Measurements from ENCODE around the gene EVC. TPM values are rescaled to one million over a fixed set of nuclear protein-coding genes. Genes with fewer than 3 reads are reported as not detected.

EVC gene
- total and polyA plus RNA-seq, 4 donors = 2.9 to 40.8 (median 13.6) TPM

- WGBS, 2 donors = 94 to 95% methylated on average over 12 of the region's 12 CpGs
- peaks cover 0 to 26% (median 14%) of the 10 kb centered on the region in 4 donors for H3K36me3 ChIP-seq (ENCODE audit: control insufficient read depth in 4 of 4, insufficient read depth in 4 of 4, low read length in 4 of 4)
Measured at GRCh38 chr4:5664778-5665177, 46.2 kb upstream of the EVC start.

DNA sequence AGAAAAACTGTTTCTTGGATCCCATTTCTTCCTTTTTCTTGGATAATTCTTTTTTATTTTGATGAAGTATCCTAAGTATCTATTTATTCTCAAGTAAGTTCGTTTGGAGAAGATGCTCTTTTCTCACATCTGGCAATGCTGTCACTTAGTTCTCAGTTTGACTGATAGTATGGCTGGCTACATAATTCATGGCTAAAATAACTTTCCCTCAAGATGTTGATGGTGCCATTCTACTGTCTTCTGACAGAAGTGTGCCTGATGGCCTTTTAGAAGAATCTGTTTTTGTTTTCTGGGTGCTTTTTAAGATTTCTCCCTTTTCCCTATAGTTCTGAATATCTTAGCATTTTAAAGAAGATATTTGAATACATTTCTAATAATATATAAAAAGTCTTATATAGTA, 44.3 kb upstream of the EVC start:
- Histone ChIP-seq H3K9me3 (ENCODE audit: control insufficient read depth in 4 of 4, insufficient read depth in 3 of 4, low read length in 3 of 4) (peaks cover 0 to 8% (median 6%) of the 10 kb centered on the region in 4 donors), H3K36me3 (ENCODE audit: control insufficient read depth in 4 of 4, insufficient read depth in 4 of 4, low read length in 4 of 4) (peaks cover 0 to 18% (median 10%) of the 10 kb centered on the region in 4 donors), H3K27ac (ENCODE audit: low read depth in 1 of 2, low read length in 1 of 2) (no peak overlapping the region), H3K9ac (ENCODE audit: insufficient read depth in 1 of 2, low read length in 2 of 2) (no peak overlapping the region), H3K4me3 (no peak overlapping the region), H3K27me3 (ENCODE audit: control insufficient read depth in 3 of 3, insufficient read depth in 3 of 3, low read length in 2 of 3) (no peaks in the 10 kb centered on the region), H3K4me1 (ENCODE audit: control insufficient read depth in 5 of 5, insufficient read depth in 5 of 5, low read length in 5 of 5) (no peaks in the 10 kb centered on the region)
- DNase-seq (no peak), ATAC-seq (ENCODE audit: insufficient read depth, low FRiP score) (no peak)
- no peak for TF ChIP-seq CTCF (IDR thresholded peaks at IDR 0.05; ENCODE audit: control extremely low read depth, extremely low read depth)
- 77 to 89% methylated on average over 1 of the region's 1 CpG for WGBS, 2 donors

More at GRCh38 chr4:5664778-5665177, 46.2 kb upstream of the EVC start:
- ATAC-seq (ENCODE audit: insufficient read depth, low FRiP score) (no peak), DNase-seq (no peak)
- Histone ChIP-seq H3K9ac (ENCODE audit: insufficient read depth in 1 of 2, low read length in 2 of 2) (no peak overlapping the region), H3K27ac (ENCODE audit: low read depth in 1 of 2, low read length in 1 of 2) (no peak overlapping the region), H3K4me1 (ENCODE audit: control insufficient read depth in 5 of 5, insufficient read depth in 5 of 5, low read length in 5 of 5) (no peaks in the 10 kb centered on the region), H3K9me3 (ENCODE audit: control insufficient read depth in 4 of 4, insufficient read depth in 3 of 4, low read length in 3 of 4) (peaks cover 2 to 15% (median 6%) of the 10 kb centered on the region in 4 donors), H3K27me3 (ENCODE audit: control insufficient read depth in 3 of 3, insufficient read depth in 3 of 3, low read length in 2 of 3) (no peaks in the 10 kb centered on the region), H3K4me3 (no peak overlapping the region)
- TF ChIP-seq CTCF (IDR thresholded peaks at IDR 0.05; ENCODE audit: control extremely low read depth, extremely low read depth) = no peak

DNA sequence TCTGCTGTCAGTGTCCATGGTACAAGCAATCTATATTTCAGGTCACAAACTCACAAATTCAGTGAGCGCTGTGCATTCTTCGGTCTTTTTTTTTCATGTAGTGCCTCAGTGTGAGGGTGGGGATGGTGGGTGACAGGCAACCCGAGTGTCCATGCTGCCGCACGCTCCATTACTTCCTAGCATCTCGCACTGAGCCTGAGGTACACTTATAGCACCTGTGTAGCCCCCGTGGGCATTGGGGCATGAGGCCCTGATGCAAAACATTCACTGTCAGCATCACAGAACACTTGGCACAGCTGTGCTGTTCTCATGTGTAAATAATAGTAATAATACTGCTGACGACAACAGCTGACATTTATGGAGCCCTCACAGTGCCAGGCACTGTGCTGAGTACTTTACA, 34.2 kb upstream of the EVC start:
- no peak for TF ChIP-seq CTCF (IDR thresholded peaks at IDR 0.05; ENCODE audit: control extremely low read depth, extremely low read depth)
- no peak overlapping the region for H3K27ac ChIP-seq (ENCODE audit: low read depth in 1 of 2, low read length in 1 of 2)
- ATAC-seq (ENCODE audit: insufficient read depth, low FRiP score) = no peak
- H3K36me3 ChIP-seq (ENCODE audit: control insufficient read depth in 4 of 4, insufficient read depth in 4 of 4, low read length in 4 of 4) = peaks cover 2 to 25% (median 14%) of the 10 kb centered on the region in 4 donors
- DNase-seq = no peak
- no peak overlapping the region for H3K4me3 ChIP-seq
- no peaks in the 10 kb centered on the region for H3K27me3 ChIP-seq (ENCODE audit: control insufficient read depth in 3 of 3, insufficient read depth in 3 of 3, low read length in 2 of 3)
- no peaks in the 10 kb centered on the region for H3K9me3 ChIP-seq (ENCODE audit: control insufficient read depth in 4 of 4, insufficient read depth in 3 of 4, low read length in 3 of 4)
- WGBS, 2 donors = 96% methylated on average over 8 of the region's 8 CpGs
- H3K4me1 ChIP-seq (ENCODE audit: control insufficient read depth in 5 of 5, insufficient read depth in 5 of 5, low read length in 5 of 5) = no peaks in the 10 kb centered on the region
- H3K9ac ChIP-seq (ENCODE audit: insufficient read depth in 1 of 2, low read length in 2 of 2) = no peak overlapping the region

DNA sequence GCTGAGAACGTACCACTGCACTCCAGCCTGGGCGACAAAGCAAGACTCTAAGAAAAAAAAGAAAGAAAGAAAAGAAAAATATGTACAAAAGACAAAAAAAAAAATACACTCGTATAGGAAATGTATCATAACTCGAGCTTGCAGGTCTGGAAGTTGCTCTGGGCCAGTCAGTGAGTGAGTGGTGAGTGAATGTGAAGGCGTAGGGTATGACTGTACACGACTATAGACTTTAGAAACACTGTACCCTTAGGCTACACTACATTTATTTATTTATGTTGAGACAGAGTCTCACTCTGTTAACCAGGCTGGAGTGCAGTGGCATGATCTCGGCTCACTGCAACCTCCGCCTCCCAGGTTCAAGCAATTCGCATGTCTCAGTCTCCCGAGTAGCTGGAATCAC, 32.0 kb upstream of the EVC start:
- H3K9ac ChIP-seq (ENCODE audit: insufficient read depth in 1 of 2, low read length in 2 of 2) = no peak overlapping the region
- H3K36me3 ChIP-seq (ENCODE audit: control insufficient read depth in 4 of 4, insufficient read depth in 4 of 4, low read length in 4 of 4) = peaks cover 2 to 28% (median 13%) of the 10 kb centered on the region in 4 donors
- no peak for TF ChIP-seq CTCF (IDR thresholded peaks at IDR 0.05; ENCODE audit: control extremely low read depth, extremely low read depth)
- no peak overlapping the region for H3K27ac ChIP-seq (ENCODE audit: low read depth in 1 of 2, low read length in 1 of 2)
- DNase-seq = no peak
- H3K27me3 ChIP-seq (ENCODE audit: control insufficient read depth in 3 of 3, insufficient read depth in 3 of 3, low read length in 2 of 3) = no peaks in the 10 kb centered on the region
- no peak overlapping the region for H3K4me3 ChIP-seq
- no peak for ATAC-seq (ENCODE audit: insufficient read depth, low FRiP score)
- 92 to 95% methylated on average over 10 of the region's 10 CpGs for WGBS, 2 donors
- H3K4me1 ChIP-seq (ENCODE audit: control insufficient read depth in 5 of 5, insufficient read depth in 5 of 5, low read length in 5 of 5) = no peaks in the 10 kb centered on the region
- no peaks in the 10 kb centered on the region for H3K9me3 ChIP-seq (ENCODE audit: control insufficient read depth in 4 of 4, insufficient read depth in 3 of 4, low read length in 3 of 4)

Data from lung (tissue), 12 donors.